B cell (primary cell): ENCODE results near the gene TMC2.

Experiments
- CTCF ChIP-seq: fragments of 200-600 bp; IDR thresholded peaks from one replicate; pipeline ENCODE4 v1.8.0; 2022; ENCODE audit warnings: antibody characterized with exemption, mild to moderate bottlenecking
- EZH2 ChIP-seq: IDR thresholded peaks from 2 replicates; pipeline ENCODE4 v1.6.1; 2012; ENCODE audit warnings: borderline replicate concordance, low read depth, mild to moderate bottlenecking, moderate library complexity, low read length; ENCODE audit not compliant: insufficient read depth, poor library complexity, severe bottlenecking

GRCh38 chr20:2640260-2640659 is 103.9 kb downstream of the TMC2 start:
- no peak for TF ChIP-seq CTCF
- TF ChIP-seq EZH2: no peak
